Stomach (tissue), 9 donors: Measurements from ENCODE around the gene ATL2. TPM values are rescaled to one million over a fixed set of nuclear protein-coding genes. Genes with fewer than 3 reads are reported as not detected.

ENCODE experiments used
- DNase-seq, 2 donors: peaks; one replicate each; pipeline versions ENCODE4 v3.0.0 to v3.0.0-alpha.2; 2013 to 2019
- H3K27ac ChIP-seq, 5 donors: fragments of 200-600 bp in 4 of 5; sonication (generic) in 4 of 5; one replicate each; pipeline ENCODE4 v1.5.1; 2013 to 2019; ENCODE audit warnings: mild to moderate bottlenecking in 1 of 5, moderate library complexity in 1 of 5
- H3K27me3 ChIP-seq, 3 donors: fragments of 200-600 bp; sonication (generic); one replicate each; pipeline ENCODE4 v1.5.1; 2017 to 2019; ENCODE audit warnings: mixed run types in 1 of 3
- H3K36me3 ChIP-seq, 4 donors: fragments of 200-600 bp; sonication (generic); 1 replicate in 3 of 4; 2 replicates in 1 of 4; pipeline ENCODE4 v1.5.1; 2016 to 2019
- H3K4me1 ChIP-seq, 4 donors: fragments of 200-600 bp; sonication (generic); one replicate each; pipeline ENCODE4 v1.5.1; 2016 to 2019
- H3K4me3 ChIP-seq, 4 donors: fragments of 200-600 bp; sonication (generic) in 3 of 4; one replicate each; pipeline ENCODE4 v1.5.1; 2016 to 2019; ENCODE audit warnings: mild to moderate bottlenecking in 1 of 4
- H3K9me3 ChIP-seq, 4 donors: fragments of 200-600 bp; sonication (generic); one replicate each; pipeline ENCODE4 v1.5.1; 2016 to 2019
- CTCF ChIP-seq, 7 experiments: fragments of 450-650 bp in 4 of 7; fragments of 200-600 bp in 3 of 7; sonication (generic) in 3 of 7; IDR thresholded peaks; one replicate each; pipeline ENCODE4 v1.5.1; 2016 to 2019; ENCODE audit warnings: antibody characterized with exemption in 7 of 7, control low read depth in 2 of 7, mild to moderate bottlenecking in 1 of 7
- EP300 ChIP-seq: sonication (generic); formaldehyde crosslinking; IDR thresholded peaks from one replicate; pipeline ENCODE4 v1.6.1; 2017; ENCODE audit warnings: antibody characterized with exemption
- POLR2A ChIP-seq, 4 donors: fragments of 450-650 bp; IDR thresholded peaks; one replicate each; pipeline ENCODE4 v1.6.1; 2016; ENCODE audit warnings: antibody characterized with exemption in 4 of 4, control low read depth in 2 of 4, mild to moderate bottlenecking in 1 of 4, moderate library complexity in 1 of 4
- POLR2AphosphoS5 ChIP-seq, 3 donors: sonication (generic); formaldehyde crosslinking; IDR thresholded peaks; one replicate each; pipeline ENCODE4 v1.6.1; 2016; ENCODE audit warnings: antibody characterized with exemption in 3 of 3
- WGBS, 5 donors: extraction: QIAGEN DNeasy Blood & Tissue Kit in 3 of 5; methylation state at CpG; one replicate each; pipeline versions ENCODE4 v1.1.5 to v1.1.7; 2013 to 2018; 5-methylcytosine and 5-hydroxymethylcytosine counted together
- intact Hi-C: fragments of 100-400 bp; cut with DNase I; formaldehyde crosslinking; loops from one replicate; pipeline ENCODE4 v1.15.1; 2023; ENCODE audit warnings: low total_unique reads
- polyA plus RNA-seq, 3 donors: library from polyadenylated mRNA; stranded (reverse); fragments of 200-250 nt; gene quantifications; one replicate each; pipeline ENCODE4 v1.2.3, GENCODE V29; 2013
- total RNA-seq, 5 donors: library from RNA; depleted of rRNA; stranded (reverse); fragments of >200 nt; gene quantifications; one replicate each; pipeline versions ENCODE4 v1.1.0 to v1.2.3, GENCODE V29; 2014 to 2016
- donor health status: healthy with polysubstance abuse.
- donor health status: Bipolar disorder and iron deficiency.
- donor health status: healthy.

Gene ATL2
- total and polyA plus RNA-seq, 8 donors, result 8.4 to 462 (median 64.2) TPM

- Histone ChIP-seq H3K36me3 (no peaks in the 10 kb centered on the region), H3K27me3 (no peaks in the 10 kb centered on the region), H3K4me1 (peaks cover 0 to 2% (median 0%) of the 10 kb centered on the region in 4 donors), H3K27ac (no peak overlapping the region), H3K9me3 (no peaks in the 10 kb centered on the region), H3K4me3 (no peak overlapping the region)
- DNase-seq, result no peak
- WGBS, 5 donors, result 90 to 97% (median 94%) methylated on average over 4 of the region's 4 CpGs
- TF ChIP-seq POLR2A (IDR thresholded peaks at IDR 0.05), result no peak
- TF ChIP-seq POLR2AphosphoS5 (IDR thresholded peaks at IDR 0.05), result no peak
- TF ChIP-seq CTCF (IDR thresholded peaks at IDR 0.05), result no peak
- TF ChIP-seq EP300, result no peak
- intact Hi-C loops, result no loop called here
Measured at GRCh38 chr2:38267270-38267925, 109.7 kb downstream of the ATL2 start.

- intact Hi-C loops, result no loop called here
- Histone ChIP-seq H3K9me3 (no peaks in the 10 kb centered on the region), H3K27ac (no peak overlapping the region), H3K4me1 (peaks cover 0 to 2% (median 0%) of the 10 kb centered on the region in 4 donors), H3K4me3 (no peak overlapping the region), H3K36me3 (no peaks in the 10 kb centered on the region), H3K27me3 (no peaks in the 10 kb centered on the region)
- WGBS, 5 donors, result 79 to 85% (median 82%) methylated on average over 3 of the region's 3 CpGs
- no peak for DNase-seq
- TF ChIP-seq POLR2AphosphoS5 (IDR thresholded peaks at IDR 0.05), result no peak
- no peak for TF ChIP-seq CTCF (IDR thresholded peaks at IDR 0.05)
- no peak for TF ChIP-seq EP300
- no peak for TF ChIP-seq POLR2A (IDR thresholded peaks at IDR 0.05)
Measured at GRCh38 chr2:38266382-38267061, 110.6 kb downstream of the ATL2 start.

DNA sequence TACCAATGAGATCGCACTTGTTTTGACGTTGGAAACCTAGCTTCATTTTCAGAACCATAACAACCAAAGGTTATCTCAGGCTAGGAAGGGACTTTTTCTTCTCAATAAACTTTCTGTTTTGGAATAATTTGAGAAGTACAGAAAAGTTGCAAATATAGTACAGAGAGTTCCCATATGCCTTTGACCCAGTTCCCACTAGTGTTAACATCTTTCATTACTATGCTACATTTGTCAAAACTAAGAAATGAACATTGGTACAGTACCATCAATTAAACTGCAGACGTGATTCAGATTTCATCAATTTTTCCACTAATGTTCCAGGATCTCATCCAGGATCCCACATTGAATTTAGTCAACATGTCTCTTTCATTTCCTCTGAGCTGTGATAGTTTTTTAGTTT lies 111.6 kb downstream of the ATL2 start:
- intact Hi-C loops, result no loop called here
- 75 to 92% (median 87%) methylated on average over 3 of the region's 3 CpGs for WGBS, 5 donors
- Histone ChIP-seq H3K27ac (no peak overlapping the region), H3K4me1 (peaks cover 0 to 2% (median 0%) of the 10 kb centered on the region in 4 donors), H3K27me3 (no peaks in the 10 kb centered on the region), H3K9me3 (no peaks in the 10 kb centered on the region), H3K4me3 (no peak overlapping the region), H3K36me3 (no peaks in the 10 kb centered on the region)
- TF ChIP-seq POLR2A (IDR thresholded peaks at IDR 0.05) (no peak), EP300 (no peak), POLR2AphosphoS5 (IDR thresholded peaks at IDR 0.05) (no peak), CTCF (IDR thresholded peaks at IDR 0.05) (no peak)
- DNase-seq, result no peak

- intact Hi-C loops, result no loop called here
- Histone ChIP-seq H3K27me3 (no peaks in the 10 kb centered on the region), H3K9me3 (no peaks in the 10 kb centered on the region), H3K4me1 (peaks cover 0 to 2% (median 0%) of the 10 kb centered on the region in 4 donors), H3K27ac (peak overlapping the region in 2 of 5 donors; percentile 1 to 4), H3K36me3 (no peaks in the 10 kb centered on the region), H3K4me3 (no peak overlapping the region)
- TF ChIP-seq POLR2A (IDR thresholded peaks at IDR 0.05) (no peak), CTCF (IDR thresholded peaks at IDR 0.05) (no peak), POLR2AphosphoS5 (IDR thresholded peaks at IDR 0.05) (no peak), EP300 (no peak)
- 77 to 89% (median 81%) methylated on average over 3 to 4 of the region's 4 CpGs for WGBS, 5 donors
- DNase-seq, result peak in 1 of 2 donors; percentile 6
Measured at GRCh38 chr2:38264396-38265221, 112.5 kb downstream of the ATL2 start.
